Measurements from ENCODE around the gene UAP1L1. TPM values are rescaled to one million over a fixed set of nuclear protein-coding genes. Genes with fewer than 3 reads are reported as not detected.

The UAP1L1 gene
- total RNA-seq, 2 experiments from 2014 or later: 6.5 to 6.8 TPM

DNA sequence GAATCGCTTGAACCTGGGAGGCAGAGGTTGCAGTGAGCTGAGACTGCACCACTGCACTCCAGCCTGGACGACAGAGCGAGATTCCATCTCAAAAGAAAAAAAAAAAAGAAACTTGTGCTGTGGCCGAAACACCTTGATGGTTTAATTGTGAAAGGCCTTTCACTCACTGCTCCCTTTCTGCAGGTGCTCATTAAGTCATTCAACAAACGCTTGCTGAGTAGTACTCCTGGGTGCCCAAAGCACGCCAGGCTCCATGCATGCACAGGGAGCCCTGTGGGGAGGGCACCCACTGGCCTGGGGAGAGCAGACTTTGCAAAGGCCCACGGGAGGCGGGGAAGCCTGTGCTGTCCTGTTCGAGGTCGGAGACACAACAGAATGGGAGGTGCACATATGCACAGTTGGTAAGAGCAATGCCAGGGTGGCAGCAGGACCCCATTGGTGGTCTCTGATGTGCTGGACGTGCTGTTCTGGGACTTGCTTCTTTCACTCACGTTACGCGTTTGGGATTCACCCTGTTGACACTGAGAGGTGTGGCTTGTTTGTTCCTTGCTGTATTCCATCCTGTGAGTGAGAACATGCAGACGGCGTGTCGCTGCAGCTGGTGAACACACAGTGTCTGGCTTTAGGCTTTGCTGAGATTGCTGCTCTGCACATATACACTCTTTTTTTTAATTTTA, 20.4 kb upstream of the UAP1L1 start:
- Mint-ChIP-seq H3K4me1 (ENCODE audit: low read depth) (no peaks in the 10 kb centered on the region), H3K27me3 (peaks cover 11% of the 10 kb centered on the region), H3K4me3 (no peak overlapping the region), H3K27ac (no peak overlapping the region), H3K9me3 (no peaks in the 10 kb centered on the region), H3K36me3 (ENCODE audit: low read depth) (no peaks in the 10 kb centered on the region)
- TF ChIP-seq CTCF (IDR thresholded peaks at IDR 0.05): no peak
- CTCF ChIA-PET: interaction anchor here (1.3 kb wide), 1 partner anchor 10 kb away, joined by 3 read pairs; no protein-coding TSS in a partner anchor
- POLR2A ChIA-PET: no interaction called here
- Histone ChIP-seq H3K4me1 (ENCODE audit: insufficient read depth, low read length) (peaks cover 19% of the 10 kb centered on the region), H3K4me3 (ENCODE audit: low read length) (no peak overlapping the region), H3K27ac (ENCODE audit: low read depth in 1 of 2, low read length in 2 of 2) (no peak overlapping the region), H3K36me3 (ENCODE audit: insufficient read depth, low read length) (no peaks in the 10 kb centered on the region), H3K9me3 (ENCODE audit: control insufficient read depth in 1 of 2, insufficient read depth in 1 of 2, low read length in 2 of 2) (peaks cover 0 to 11% of the 10 kb centered on the region in 2 experiments), H3K27me3 (ENCODE audit: control insufficient read depth in 1 of 2, insufficient read depth in 2 of 2, low read length in 2 of 2) (peaks cover 16 to 18% of the 10 kb centered on the region in 2 experiments)
- intact Hi-C loops (cut with DNase I, micrococcal nuclease): no loop called here
- no peak for ATAC-seq (ENCODE audit: poor library complexity)
- DNase-seq: no peak

DNA sequence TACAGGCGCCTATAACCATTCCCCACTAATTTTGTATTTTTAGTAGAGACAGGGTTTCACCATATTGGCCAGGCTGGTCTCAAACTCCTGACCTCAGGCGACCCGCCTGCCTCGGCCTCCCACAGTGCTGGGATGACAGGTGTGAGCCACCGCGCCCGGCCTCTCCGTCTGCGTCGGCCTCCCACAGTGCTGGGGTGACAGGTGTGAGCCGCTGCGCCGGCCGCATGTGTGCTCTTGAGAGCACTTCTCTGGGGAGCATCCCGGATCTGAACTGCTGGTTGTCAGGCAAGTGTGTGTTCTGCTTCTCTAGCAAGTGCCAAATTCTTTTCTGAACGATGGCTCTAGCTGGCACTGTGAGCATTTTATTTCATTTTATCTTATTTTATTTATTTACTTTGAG, 19.8 kb upstream of the UAP1L1 start:
- ATAC-seq (ENCODE audit: poor library complexity) (no peak), DNase-seq (no peak)
- ChIA-PET POLR2A (no interaction called here), CTCF (interaction anchor here (1.3 kb wide), 1 partner anchor 11 kb away, joined by 3 read pairs; no protein-coding TSS in a partner anchor)
- Histone ChIP-seq H3K27me3 (ENCODE audit: control insufficient read depth in 1 of 2, insufficient read depth in 2 of 2, low read length in 2 of 2) (peaks cover 10 to 11% of the 10 kb centered on the region in 2 experiments), H3K36me3 (ENCODE audit: insufficient read depth, low read length) (no peaks in the 10 kb centered on the region), H3K9me3 (ENCODE audit: control insufficient read depth in 1 of 2, insufficient read depth in 1 of 2, low read length in 2 of 2) (peaks cover 0 to 7% of the 10 kb centered on the region in 2 experiments), H3K4me1 (ENCODE audit: insufficient read depth, low read length) (peaks cover 16% of the 10 kb centered on the region), H3K27ac (ENCODE audit: low read depth in 1 of 2, low read length in 2 of 2) (no peak overlapping the region), H3K4me3 (ENCODE audit: low read length) (no peak overlapping the region)
- H3K36me3 Mint-ChIP-seq (ENCODE audit: low read depth): no peaks in the 10 kb centered on the region
- H3K9me3 Mint-ChIP-seq: no peaks in the 10 kb centered on the region
- no peak overlapping the region for H3K27ac Mint-ChIP-seq
- no peak overlapping the region for H3K4me3 Mint-ChIP-seq
- H3K4me1 Mint-ChIP-seq (ENCODE audit: low read depth): no peaks in the 10 kb centered on the region
- peaks cover 4% of the 10 kb centered on the region for H3K27me3 Mint-ChIP-seq
- intact Hi-C loops (cut with DNase I, micrococcal nuclease): no loop called here
- TF ChIP-seq CTCF (IDR thresholded peaks at IDR 0.05): no peak

DNA sequence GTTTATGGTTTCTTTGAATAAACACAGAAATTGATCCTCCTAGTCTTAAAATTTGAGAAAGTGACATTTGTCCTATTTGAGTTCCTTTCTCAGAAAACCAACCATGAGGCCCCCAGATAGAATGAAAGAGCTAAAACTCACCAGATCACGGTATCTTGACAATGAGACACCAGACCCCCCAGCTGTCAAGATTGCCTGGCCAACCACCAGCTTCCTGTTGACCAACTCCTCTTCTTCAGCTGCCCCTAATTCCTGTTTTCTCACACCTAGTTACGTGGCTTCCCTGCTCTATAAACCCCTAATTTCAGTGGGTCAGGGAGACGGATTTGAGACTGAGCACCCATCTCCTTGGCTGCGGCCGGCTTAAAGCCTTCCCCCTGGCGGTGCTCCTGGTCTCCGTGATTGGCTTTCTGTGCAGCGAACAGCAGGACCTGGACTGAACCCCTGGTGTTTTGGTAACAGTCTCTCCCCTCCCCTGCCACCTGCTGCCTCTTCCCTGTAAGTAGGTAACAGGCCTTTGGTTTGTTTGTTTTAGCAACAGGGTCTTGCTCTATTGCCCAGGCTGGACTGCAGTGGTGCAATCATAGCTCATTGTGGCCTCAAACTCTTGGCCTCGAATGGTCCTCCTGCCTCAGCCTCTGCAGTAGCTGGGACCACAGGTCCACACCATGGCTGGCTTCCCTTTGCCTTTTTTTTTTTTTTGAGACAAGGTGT, 18.6 kb upstream of the UAP1L1 start:
- H3K27me3 ChIP-seq (ENCODE audit: control insufficient read depth in 1 of 2, insufficient read depth in 2 of 2, low read length in 2 of 2): peaks cover under 1 to 3% of the 10 kb centered on the region in 2 experiments
- H3K36me3 Mint-ChIP-seq (ENCODE audit: low read depth): no peaks in the 10 kb centered on the region
- H3K27ac Mint-ChIP-seq: no peak overlapping the region
- H3K4me1 Mint-ChIP-seq (ENCODE audit: low read depth): no peaks in the 10 kb centered on the region
- peaks cover 5% of the 10 kb centered on the region for H3K4me1 ChIP-seq (ENCODE audit: insufficient read depth, low read length)
- H3K9me3 Mint-ChIP-seq: no peaks in the 10 kb centered on the region
- H3K36me3 ChIP-seq (ENCODE audit: insufficient read depth, low read length): no peaks in the 10 kb centered on the region
- TF ChIP-seq CTCF (IDR thresholded peaks at IDR 0.05): no peak
- CTCF ChIA-PET: interaction anchor here (0.7 to 0.9 kb wide), 2 partner anchors 9 to 12 kb away, joined by 3 to 4 read pairs; partner anchors contain the start of gene NPDC1
- no peak overlapping the region for H3K27ac ChIP-seq (ENCODE audit: low read depth in 1 of 2, low read length in 2 of 2)
- no peak overlapping the region for H3K4me3 Mint-ChIP-seq
- ATAC-seq (ENCODE audit: poor library complexity) (no peak), DNase-seq (no peak)
- intact Hi-C loops (cut with DNase I, micrococcal nuclease): no loop called here
- no peaks in the 10 kb centered on the region for H3K27me3 Mint-ChIP-seq
- H3K4me3 ChIP-seq (ENCODE audit: low read length): no peak overlapping the region
- no peaks in the 10 kb centered on the region for H3K9me3 ChIP-seq (ENCODE audit: control insufficient read depth in 1 of 2, insufficient read depth in 1 of 2, low read length in 2 of 2)
- POLR2A ChIA-PET: no interaction called here

All from CD4-positive, alpha-beta T cell (primary cell).